Smooth muscle cell of the brain vasculature (primary cell): ENCODE data around the gene PAPPA.

Experiments
- DNase-seq: peaks from one replicate; pipeline ENCODE4 v3.0.0-alpha.2; 2012; ENCODE audit warnings: low read depth, low spot score

The PAPPA gene

DNA sequence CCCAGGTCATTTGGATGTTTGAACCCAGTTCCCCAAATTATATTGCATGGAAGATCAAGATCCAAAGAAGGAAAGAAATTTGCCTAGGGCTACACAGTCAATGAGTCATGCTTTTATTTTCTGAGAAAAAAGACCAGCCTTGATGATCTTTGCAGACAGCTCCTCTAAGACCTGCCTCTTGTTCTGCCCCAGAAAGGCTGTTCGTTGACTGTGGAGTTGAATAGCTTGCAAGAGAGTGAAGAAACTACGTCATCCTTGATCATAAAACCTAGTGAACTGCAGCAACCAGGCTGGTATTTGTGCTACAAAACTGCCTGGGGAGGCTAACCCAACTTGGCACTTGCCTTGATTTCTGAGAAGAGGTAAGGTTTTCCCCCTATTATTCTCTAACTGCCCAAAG lies 263.9 kb downstream of the PAPPA start:
- DNase-seq, result no peak

DNA sequence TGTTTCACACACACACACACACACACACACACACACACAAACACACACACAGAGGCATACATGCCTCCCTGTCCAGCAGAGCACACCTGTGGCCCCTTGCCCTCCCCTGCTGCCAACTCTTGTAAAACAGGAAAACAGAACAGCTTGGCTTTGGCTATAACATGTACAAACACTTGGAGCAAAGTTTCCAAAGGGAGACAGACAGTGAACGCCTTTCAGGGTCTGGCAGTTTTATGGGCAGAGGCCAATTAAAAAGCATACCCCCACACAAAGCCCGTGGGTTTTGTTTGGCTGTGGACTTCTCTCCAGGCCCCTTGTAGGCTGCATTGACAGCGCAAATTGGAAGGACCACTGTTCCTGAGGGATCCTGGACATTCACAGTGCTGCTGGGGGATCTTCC lies 265.6 kb downstream of the PAPPA start:
- DNase-seq, result no peak

GRCh38 chr9:116420993-116421538 lies 267.5 kb downstream of the PAPPA start:
- DNase-seq, result no peak

DNA sequence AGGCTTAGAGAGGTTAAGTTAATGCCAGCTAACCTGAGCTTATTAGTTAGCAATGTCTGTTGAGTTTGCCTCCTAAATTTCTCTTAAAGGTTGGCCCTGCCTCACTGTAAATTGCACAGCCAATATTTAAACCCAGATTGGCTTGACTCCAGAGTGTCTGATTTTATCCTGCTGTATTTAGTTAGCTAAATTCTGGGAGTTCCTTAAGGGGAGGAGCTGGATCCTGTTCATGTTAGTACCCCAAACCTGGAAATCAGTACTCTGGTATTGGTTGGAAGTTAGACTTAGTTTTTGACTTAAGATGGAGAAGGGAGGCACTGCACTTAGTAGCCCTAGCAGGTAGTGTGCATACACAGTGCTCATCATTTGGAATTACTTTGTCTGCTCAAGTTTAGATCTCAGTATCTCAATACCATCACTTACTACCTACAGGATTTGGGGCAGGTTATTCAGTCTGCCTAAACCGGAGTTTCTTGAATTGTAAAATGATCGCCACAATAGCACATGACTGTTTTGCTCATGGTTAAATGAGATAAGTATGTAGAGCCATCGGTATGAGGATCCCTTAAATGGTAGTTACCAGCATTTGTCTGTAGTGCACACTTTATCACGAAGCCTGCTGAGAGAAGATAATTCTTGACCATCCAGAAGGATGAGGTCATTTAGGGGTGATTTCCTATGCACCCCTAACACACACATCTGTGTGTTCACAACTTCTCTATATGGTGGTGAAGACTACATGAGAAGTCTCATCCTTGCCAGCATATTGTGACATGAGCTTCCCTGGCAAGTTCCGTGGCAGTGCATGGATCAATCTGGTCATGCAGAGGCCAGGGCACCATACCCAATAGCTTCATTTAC lies 268.8 kb downstream of the PAPPA start:
- DNase-seq, result no peak

GRCh38 chr9:116423149-116423548 lies 269.6 kb downstream of the PAPPA start:
- DNase-seq, result no peak

DNA sequence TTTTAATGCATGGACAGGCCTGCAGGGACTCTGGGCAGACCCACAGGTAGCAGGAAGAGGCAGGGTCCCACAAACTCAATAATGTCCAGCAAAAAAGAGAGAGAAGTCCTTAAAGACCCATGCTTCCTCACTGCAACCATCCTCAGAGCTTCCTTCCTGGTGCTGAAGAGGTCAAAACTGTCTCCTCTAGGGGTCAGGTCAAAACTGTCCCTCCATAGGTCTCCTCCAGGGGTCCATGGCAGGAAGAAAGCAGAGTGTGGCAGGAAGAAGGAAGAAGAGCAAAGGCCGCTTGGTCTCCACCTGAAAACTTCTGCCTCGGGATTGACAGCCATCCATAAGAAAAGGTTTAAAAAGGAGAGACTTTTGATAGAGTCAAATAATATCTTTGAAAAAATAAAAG lies 271.7 kb downstream of the PAPPA start:
- no peak for DNase-seq

GRCh38 chr9:116430849-116431248 lies 277.3 kb downstream of the PAPPA start:
- no peak for DNase-seq

DNA sequence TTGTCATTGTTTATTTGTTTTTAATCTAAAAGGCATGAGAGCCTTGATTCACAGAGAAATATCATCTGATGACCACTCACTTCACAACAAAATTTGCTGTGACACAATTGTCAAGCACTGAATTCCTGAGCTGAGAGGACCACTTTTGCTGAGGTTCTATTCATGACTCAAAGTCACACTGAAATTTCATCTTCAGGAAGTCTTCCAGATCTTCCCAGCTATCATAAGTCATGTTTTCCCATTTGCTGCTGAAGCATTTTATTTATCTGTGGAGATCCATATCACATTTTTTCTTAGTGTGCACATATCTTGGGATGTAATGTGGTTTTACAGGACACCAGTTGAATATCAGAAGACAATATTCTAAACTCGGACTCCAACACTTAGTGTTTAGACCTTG lies 278.5 kb downstream of the PAPPA start:
- DNase-seq, result no peak

- no peak for DNase-seq
Measured at GRCh38 chr9:116434314-116434713, 280.7 kb downstream of the PAPPA start.

GRCh38 chr9:116435706-116436105 lies 282.1 kb downstream of the PAPPA start:
- DNase-seq, result no peak

GRCh38 chr9:116436121-116436520 lies 282.5 kb downstream of the PAPPA start:
- no peak for DNase-seq

DNA sequence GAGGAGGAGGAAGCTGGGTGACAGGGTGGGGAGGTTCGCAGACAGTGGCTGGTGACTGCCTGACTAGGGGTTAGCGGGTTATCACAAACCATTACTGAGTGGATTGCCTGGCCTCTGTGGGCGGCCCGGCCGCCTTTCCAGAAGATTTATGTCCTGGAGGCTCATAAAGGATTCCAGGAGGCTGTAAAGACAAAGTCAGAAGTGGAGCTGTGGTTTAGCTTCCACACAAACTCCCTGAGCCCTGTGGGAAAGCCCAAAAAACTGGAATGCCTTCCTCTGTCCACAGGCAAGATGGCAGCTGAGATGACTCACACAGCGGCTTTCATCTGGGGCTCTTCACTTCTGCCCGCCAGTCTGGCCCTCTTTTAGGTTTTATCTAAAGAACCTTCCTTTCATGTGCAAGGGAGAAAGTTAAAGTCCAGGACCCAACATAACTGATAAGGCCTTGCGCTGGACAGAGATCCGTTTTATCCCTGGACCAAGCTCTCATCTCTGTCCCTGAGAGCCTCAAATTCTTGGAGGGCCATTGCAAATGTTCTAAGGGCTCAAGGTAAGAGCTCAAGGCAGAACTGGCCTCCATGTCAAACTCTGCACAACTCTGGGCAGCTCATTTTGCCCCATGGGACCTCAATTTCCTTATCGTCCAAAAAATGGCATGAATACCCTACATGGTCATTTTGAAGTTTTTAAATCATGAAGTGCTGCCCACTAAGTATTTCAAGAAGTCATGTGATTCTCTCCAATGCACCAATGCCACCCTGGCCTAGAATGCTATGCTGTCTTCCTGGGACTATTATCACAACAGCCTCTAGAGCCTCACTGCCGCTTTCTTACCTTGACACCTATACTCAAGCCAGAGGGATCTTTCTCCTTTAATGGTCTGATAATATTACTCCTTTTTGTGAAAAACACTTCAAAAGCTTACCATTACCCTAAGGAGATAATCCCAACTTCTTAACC lies 284.1 kb downstream of the PAPPA start:
- no peak for DNase-seq

DNA sequence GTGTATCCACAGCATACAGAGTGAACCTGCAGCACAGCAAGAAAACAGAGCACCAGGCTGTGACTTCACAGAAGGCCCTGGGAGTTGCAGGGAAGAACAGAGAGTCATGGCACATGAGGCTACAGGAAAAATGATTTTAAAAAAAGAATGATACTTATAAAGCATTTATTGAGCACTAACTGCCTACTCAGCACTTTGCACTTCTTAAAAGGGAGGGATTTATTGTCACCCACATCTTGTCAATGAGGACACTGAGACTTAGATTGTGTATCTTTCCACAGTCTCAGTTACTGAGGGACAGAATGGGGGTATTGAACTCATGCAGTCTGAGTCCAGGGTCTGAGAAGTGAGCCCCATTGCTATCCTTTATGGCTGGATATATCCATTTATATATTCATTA lies 288.9 kb downstream of the PAPPA start:
- no peak for DNase-seq

DNA sequence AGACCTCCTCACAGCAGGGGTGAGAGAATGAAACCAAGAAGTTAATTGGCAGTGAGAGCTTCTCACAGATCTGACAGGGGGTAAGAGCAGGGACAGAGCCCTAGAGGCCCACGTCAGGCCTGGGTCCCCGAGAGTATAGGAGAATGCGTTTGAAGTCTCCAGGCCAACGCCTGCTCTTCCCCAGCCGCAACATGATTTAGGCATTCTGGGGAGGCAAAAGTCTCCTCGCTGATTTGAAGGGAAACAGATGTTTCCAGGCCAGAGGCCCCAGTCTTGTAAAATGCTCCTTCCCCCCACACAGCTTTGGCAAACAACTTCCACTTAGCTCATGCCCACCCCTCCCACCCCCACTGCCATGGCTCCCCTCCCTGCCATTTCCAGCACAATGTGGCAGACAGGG lies 294.3 kb downstream of the PAPPA start:
- DNase-seq, result no peak

DNA sequence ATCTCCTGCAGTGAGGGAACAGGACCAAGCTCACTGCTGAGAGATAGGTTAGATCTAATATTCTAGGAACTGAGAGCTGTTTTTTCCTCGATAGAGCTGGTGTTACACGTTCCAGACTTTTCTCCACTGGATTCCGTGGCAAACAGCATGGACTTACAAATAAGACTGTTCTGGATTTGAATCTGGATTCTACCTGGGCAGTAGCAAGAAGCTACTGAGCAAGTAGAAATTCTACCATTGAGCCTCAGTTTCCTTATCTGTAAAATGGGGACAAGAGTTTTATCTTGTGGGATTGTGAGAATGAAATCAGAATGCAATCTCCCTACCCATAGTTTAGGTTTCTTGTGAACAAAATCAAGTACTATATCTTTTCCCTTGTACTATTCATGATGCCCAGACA lies 294.8 kb downstream of the PAPPA start:
- no peak for DNase-seq

GRCh38 chr9:116449949-116450348 lies 296.4 kb downstream of the PAPPA start:
- no peak for DNase-seq

DNA sequence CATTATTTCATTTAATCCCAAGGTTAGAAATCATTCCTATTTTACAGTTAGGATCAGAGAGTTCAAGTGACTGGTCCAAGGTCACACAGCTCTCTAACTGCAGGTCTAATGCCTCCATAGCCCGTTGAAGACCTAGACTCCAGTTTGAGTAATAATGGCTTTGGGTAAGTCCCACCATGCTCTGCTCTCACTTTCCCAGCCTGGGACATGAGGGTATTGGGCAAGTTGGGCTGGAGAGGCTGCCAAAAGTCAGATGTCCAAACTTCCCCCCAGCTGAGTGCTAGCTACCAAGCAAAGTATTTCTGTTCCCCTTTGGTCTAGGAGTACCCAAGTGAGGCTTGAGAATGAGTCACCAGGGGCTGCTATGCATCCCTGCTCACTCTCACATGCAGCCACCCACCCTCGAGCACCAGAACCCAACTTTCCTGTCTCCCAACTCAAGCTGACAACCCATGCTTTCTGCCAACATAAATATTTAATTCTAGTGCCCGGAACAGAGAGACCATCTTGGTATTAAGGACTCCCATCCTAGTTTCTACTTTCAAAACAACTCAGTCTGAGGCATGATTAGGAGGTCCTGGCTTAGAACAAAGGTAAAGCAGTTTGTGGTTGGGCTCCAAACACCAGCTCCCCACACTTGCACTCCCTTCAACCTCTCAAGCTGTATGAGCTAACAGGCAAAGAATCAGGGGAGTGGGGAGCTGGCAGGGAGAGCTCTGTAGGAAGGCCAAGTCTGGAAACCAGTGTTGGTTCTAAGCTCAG lies 297.0 kb downstream of the PAPPA start:
- peak; percentile 75 for DNase-seq

DNA sequence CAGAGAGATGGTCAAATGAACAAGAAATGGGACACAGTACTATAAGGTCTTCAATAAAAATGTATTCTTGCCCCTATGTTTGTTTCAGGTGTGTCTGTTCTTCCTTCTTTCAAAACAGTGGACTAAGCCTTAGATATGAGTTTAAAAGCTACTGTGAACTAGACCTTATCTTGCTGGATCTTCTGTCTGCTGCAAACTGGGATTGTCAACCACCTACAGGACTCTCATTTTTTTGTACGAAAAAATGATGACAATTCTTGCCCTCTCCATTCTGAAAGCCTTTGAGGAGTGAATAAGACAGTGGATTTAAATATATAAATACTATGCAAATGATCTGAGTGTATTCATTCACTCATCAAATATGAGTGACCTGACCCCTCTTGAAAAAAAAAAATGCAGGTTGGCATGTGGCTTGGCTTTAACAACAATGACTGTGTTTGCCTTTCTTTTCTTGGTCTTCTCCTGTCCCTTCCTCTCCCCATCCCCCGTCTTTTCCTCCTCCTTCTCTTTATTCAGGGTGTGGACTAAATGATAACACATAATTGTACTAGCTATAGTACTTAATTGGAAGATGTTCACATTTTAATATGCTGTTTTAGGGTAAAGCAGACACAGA lies 298.0 kb downstream of the PAPPA start:
- DNase-seq, result no peak
